IMR-90 (cell line): ENCODE measurements around the gene ZCWPW1. TPM values are rescaled to one million over a fixed set of nuclear protein-coding genes. Genes with fewer than 3 reads are reported as not detected.

ENCODE experiments used
- ATAC-seq: fragments of 200-7000 bp; cut with Tn5 transposase; 2 replicates; pipeline ENCODE4 v1.9.1; 2020; ENCODE audit warnings: low read depth, mild to moderate bottlenecking, moderate library complexity
- BruUV-seq: library from RNA; stranded (reverse); fragments of 400-500 nt; replicated peaks from 2 replicates; lab custom pipeline; 2021; lab: Mats Ljungman, UMichigan
- CTCF ChIA-PET: fragments of 300-600 bp; formaldehyde crosslinking; extraction: SDS; loops from one replicate; lab custom pipeline; 2021; ENCODE audit warnings: antibody characterized with exemption; lab: Yijun Ruan, JAX
- POLR2A ChIA-PET: fragments of 300-600 bp; sonication (Branson Sonifier 250); formaldehyde crosslinking; loops from one replicate; lab custom pipeline; 2022; ENCODE audit warnings: antibody characterized with exemption; ENCODE audit not compliant: unreplicated experiment; lab: Charles Lee
- DNase-seq: peaks from one replicate; pipeline ENCODE4 v3.0.0; 2013
- H2AFZ ChIP-seq: replicated peaks from 2 replicates; pipeline ENCODE3; 2013; ENCODE audit warnings: low read length, mild to moderate bottlenecking; ENCODE audit not compliant: poor library complexity
- H2AK5ac ChIP-seq: 2 replicates; pipeline ENCODE4 v1.6.1; 2013; ENCODE audit warnings: low read depth, low read length, inconsistent platforms
- H2AK9ac ChIP-seq: replicated peaks from 2 replicates; pipeline ENCODE3; 2013; ENCODE audit warnings: mild to moderate bottlenecking, low read depth, low read length, moderate library complexity; ENCODE audit not compliant: poor library complexity
- H2BK120ac ChIP-seq: 2 replicates; pipeline ENCODE4 v1.6.1; 2013; ENCODE audit warnings: low read depth, low read length, inconsistent platforms
- H2BK15ac ChIP-seq: 3 replicates; pipeline ENCODE4 v1.6.1; 2013; ENCODE audit warnings: low read depth, low read length, inconsistent platforms
- H2BK20ac ChIP-seq: 2 replicates; pipeline ENCODE4 v1.6.1; 2013; ENCODE audit warnings: low read depth, mild to moderate bottlenecking, inconsistent platforms, low read length, moderate library complexity
- H2BK5ac ChIP-seq: 2 replicates; pipeline ENCODE4 v1.6.1; 2013; ENCODE audit warnings: mild to moderate bottlenecking, low read depth, low read length, inconsistent platforms; ENCODE audit not compliant: poor library complexity, severe bottlenecking
- H3K14ac ChIP-seq: replicated peaks from 2 replicates; pipeline ENCODE4 v1.6.1; 2013; ENCODE audit warnings: low read depth, low read length, inconsistent platforms
- H3K18ac ChIP-seq: 2 replicates; pipeline ENCODE4 v1.6.1; 2013; ENCODE audit warnings: low read depth, low read length, control low read depth
- H3K23ac ChIP-seq: 2 replicates; pipeline ENCODE4 v1.6.1; 2013; ENCODE audit warnings: low read depth, low read length, inconsistent platforms
- H3K27ac ChIP-seq: 2 replicates; pipeline ENCODE4 v1.5.1; 2013; ENCODE audit warnings: mild to moderate bottlenecking, control low read depth, low read length; ENCODE audit not compliant: insufficient read depth
- H3K27me3 ChIP-seq: 2 replicates; pipeline ENCODE4 v1.6.1; 2013; ENCODE audit warnings: low read length; ENCODE audit not compliant: control insufficient read depth, insufficient read depth
- H3K36me3 ChIP-seq: 2 replicates; pipeline ENCODE4 v1.6.1; 2013; ENCODE audit warnings: low read length, mixed read lengths; ENCODE audit not compliant: control insufficient read depth, insufficient read depth
- H3K4ac ChIP-seq: 2 replicates; pipeline ENCODE4 v1.6.1; 2013; ENCODE audit warnings: low read depth, low read length, inconsistent platforms
- H3K4me1 ChIP-seq: 2 replicates; pipeline ENCODE4 v1.6.1; 2013; ENCODE audit warnings: low read length, mixed read lengths; ENCODE audit not compliant: control insufficient read depth, insufficient read depth
- H3K4me2 ChIP-seq: 2 replicates; pipeline ENCODE4 v1.6.1; 2013; ENCODE audit warnings: low read depth, mild to moderate bottlenecking, control low read depth, low read length, moderate library complexity
- H3K4me3 ChIP-seq: 2 replicates; pipeline ENCODE4 v1.5.1; 2013; ENCODE audit warnings: low read depth, mild to moderate bottlenecking, control low read depth, low read length, moderate library complexity; ENCODE audit not compliant: insufficient read depth
- H3K56ac ChIP-seq: 2 replicates; pipeline ENCODE4 v1.6.1; 2013; ENCODE audit warnings: low read length, inconsistent platforms; ENCODE audit not compliant: insufficient read depth; ENCODE audit errors: extremely low read depth
- H3K79me1 ChIP-seq, 2 experiments: 2 replicates each; pipeline ENCODE4 v1.6.1; 2013; ENCODE audit warnings: low read length in 2 of 2, inconsistent platforms in 1 of 2, low read depth in 1 of 2
- H3K9ac ChIP-seq: 2 replicates; pipeline ENCODE4 v1.6.1; 2013; ENCODE audit warnings: low read depth, low read length, control low read depth
- H3K9me1 ChIP-seq: 2 replicates; pipeline ENCODE4 v1.6.1; 2013; ENCODE audit warnings: low read length, inconsistent platforms; ENCODE audit not compliant: insufficient read depth
- H3K9me3 ChIP-seq: 2 replicates; pipeline ENCODE4 v1.6.1; 2013; ENCODE audit warnings: low read length; ENCODE audit not compliant: control insufficient read depth, insufficient read depth
- H4K20me1 ChIP-seq: 2 replicates; pipeline ENCODE4 v1.6.1; 2013; ENCODE audit warnings: low read length, inconsistent platforms; ENCODE audit not compliant: insufficient read depth
- H4K5ac ChIP-seq: 2 replicates; pipeline ENCODE4 v1.6.1; 2013; ENCODE audit warnings: mild to moderate bottlenecking, low read depth, low read length, control low read depth
- H4K8ac ChIP-seq, 2 experiments: 2 replicates each; pipeline ENCODE4 v1.6.1; 2013; ENCODE audit warnings: low read depth in 2 of 2, low read length in 2 of 2, control low read depth in 1 of 2, inconsistent platforms in 1 of 2
- H4K91ac ChIP-seq: 2 replicates; pipeline ENCODE4 v1.6.1; 2013; ENCODE audit warnings: low read depth, low read length, inconsistent platforms; ENCODE audit not compliant: insufficient read depth
- BHLHE40 ChIP-seq: fragments of 150-350 bp; IDR thresholded peaks from 2 replicates; pipeline ENCODE4 v1.6.1; 2016; ENCODE audit warnings: mild to moderate bottlenecking, low read depth, low read length
- CEBPB ChIP-seq: IDR thresholded peaks from 2 replicates; pipeline ENCODE4 v1.6.1; 2012; ENCODE audit warnings: low read depth, low read length, improper control_type of control experiment
- CHD1 ChIP-seq: IDR thresholded peaks from 2 replicates; pipeline ENCODE4 v1.6.1; 2012; ENCODE audit warnings: low read depth, low read length, improper control_type of control experiment
- FOS ChIP-seq: fragments of 150-350 bp; IDR thresholded peaks from 2 replicates; pipeline ENCODE4 v1.6.1; 2016; ENCODE audit warnings: low read depth, low read length
- MAFK ChIP-seq: IDR thresholded peaks from 2 replicates; pipeline ENCODE4 v1.6.1; 2012; ENCODE audit warnings: low read depth, low read length, improper control_type of control experiment
- MAZ ChIP-seq: IDR thresholded peaks from 2 replicates; pipeline ENCODE4 v1.6.1; 2012; ENCODE audit warnings: low read depth, mild to moderate bottlenecking, low read length, improper control_type of control experiment, moderate library complexity, borderline replicate concordance
- MXI1 ChIP-seq: IDR thresholded peaks from 2 replicates; pipeline ENCODE4 v1.6.1; 2012; ENCODE audit warnings: low read depth, mild to moderate bottlenecking, low read length, moderate library complexity, borderline replicate concordance
- NFE2L2 ChIP-seq: fragments of 150-350 bp; IDR thresholded peaks from 2 replicates; pipeline ENCODE4 v1.6.1; 2016; ENCODE audit warnings: low read depth, mild to moderate bottlenecking, low read length
- POLR2A ChIP-seq: IDR thresholded peaks from 2 replicates; pipeline ENCODE4 v1.6.1; 2012; ENCODE audit warnings: mild to moderate bottlenecking, low read depth, low read length
- RAD21 ChIP-seq: IDR thresholded peaks from 2 replicates; pipeline ENCODE4 v1.6.1; 2012; ENCODE audit warnings: low read length, improper control_type of control experiment
- RCOR1 ChIP-seq: IDR thresholded peaks from 2 replicates; pipeline ENCODE4 v1.6.1; 2012; ENCODE audit warnings: mild to moderate bottlenecking, low read length, improper control_type of control experiment; ENCODE audit not compliant: insufficient replicate concordance
- RFX5 ChIP-seq: IDR thresholded peaks from 2 replicates; pipeline ENCODE4 v1.8.0; 2012; ENCODE audit warnings: low read depth, mild to moderate bottlenecking, low read length, moderate library complexity
- SMC3 ChIP-seq: fragments of 150-350 bp; IDR thresholded peaks from 2 replicates; pipeline ENCODE4 v1.6.1; 2016; ENCODE audit warnings: low read depth, mild to moderate bottlenecking, antibody characterized with exemption, low read length, moderate library complexity
- WGBS, 2 experiments: methylation state at CpG; one replicate each; pipeline versions ENCODE4 v1.1.5 to v1.1.7; 2013; ENCODE audit warnings: missing lambda C conversion rate in 2 of 2; ENCODE audit not compliant: insufficient read length in 1 of 2; ENCODE audit errors: extremely low coverage in 2 of 2; 5-methylcytosine and 5-hydroxymethylcytosine counted together
- dilution Hi-C: fragments of 300-500 bp; cut with HindIII; formaldehyde crosslinking; loops from one replicate; pipeline ENCODE4 v1.14.3; 2018; ENCODE audit warnings: low sequenced_read_pairs; ENCODE audit not compliant: unreplicated experiment
- in situ Hi-C: fragments of 300-500 bp; cut with MboI; formaldehyde crosslinking; loops from 3 replicates; pipeline ENCODE4 v1.14.3; 2019; ENCODE audit warnings: low sequenced_read_pairs, inconsistent platforms, mixed read lengths
- intact Hi-C: fragments of 100-400 bp; cut with micrococcal nuclease; formaldehyde crosslinking; loops from 2 replicates; pipeline ENCODE4 v1.10.0; 2022
- polyA plus RNA-seq, 3 experiments: library from polyadenylated mRNA; depleted of rRNA; stranded (reverse); fragments of >200 nt; gene quantifications; 2 replicates each; pipeline ENCODE4 v1.2.3, GENCODE V29; 2012; ENCODE audit warnings: low replicate concordance in 1 of 3
- total RNA-seq: library from RNA; depleted of rRNA; stranded (reverse); fragments of >200 nt; gene quantifications from 2 replicates; pipeline ENCODE4 v1.2.3, GENCODE V29; 2012
- TF ChIP-seq, protein P1 (sequence below): conservative IDR thresholded peaks from 2 replicates; pipeline ENCODE4 v1.5.1; 2012; ENCODE audit warnings: mild to moderate bottlenecking, low read depth, low read length, improper control_type of control experiment
- TF ChIP-seq, protein P2 (sequence below): fragments of 150-350 bp; IDR thresholded peaks from 2 replicates; pipeline ENCODE4 v1.6.1; 2016; ENCODE audit warnings: low read depth, mild to moderate bottlenecking, low read length, moderate library complexity, borderline replicate concordance
- TF ChIP-seq, protein P3 (sequence below): fragments of 150-350 bp; IDR thresholded peaks from 2 replicates; pipeline ENCODE4 v1.6.1; 2017; ENCODE audit warnings: mild to moderate bottlenecking, antibody characterized with exemption, low read length, low read depth

Gene ZCWPW1
- total and polyA plus RNA-seq, 2 of the 4 experiments (the other 2 are of a cell fraction) = 0.72 to 1.3 TPM

DNA sequence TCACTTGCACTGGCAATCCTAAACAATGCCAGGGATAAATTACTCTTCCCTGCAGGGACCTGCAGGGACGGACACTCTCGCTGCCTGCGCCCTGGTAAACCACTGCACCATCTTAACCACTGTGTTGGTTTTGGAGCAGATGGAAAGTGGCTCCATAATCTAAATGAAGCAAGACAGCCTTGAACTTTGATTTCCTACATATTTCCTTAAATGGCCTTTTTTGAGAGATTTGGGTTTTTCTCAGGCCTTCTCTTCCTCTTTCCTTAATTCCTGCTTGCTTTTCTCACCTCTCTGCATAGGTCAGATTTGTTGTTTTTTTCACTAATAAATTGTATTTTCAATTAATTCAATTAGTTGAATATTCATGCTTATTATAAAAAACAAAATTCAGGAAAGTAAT, 52.4 kb downstream of the ZCWPW1 start:
- dilution Hi-C loops (no loop called here), in situ Hi-C loops (no loop called here), intact Hi-C loops (no loop called here)
- Histone ChIP-seq H4K20me1 (no peaks in the 10 kb centered on the region), H3K56ac (no peak overlapping the region), H2BK15ac (no peak overlapping the region), H2BK120ac (no peak overlapping the region), H3K4me2 (no peak overlapping the region), H3K36me3 (no peaks in the 10 kb centered on the region), H3K9me1 (0 out of 2 replicates have a peak, but pooled peaks cover 3% of the 10 kb centered on the region), H3K4ac (no peak overlapping the region), H2AK5ac (no peak overlapping the region), H4K5ac (no peak overlapping the region), H3K79me1 (no peaks in the 10 kb centered on the region), H3K4me3 (no peak overlapping the region), H3K23ac (no peak overlapping the region), H3K9ac (no peak overlapping the region), H3K18ac (no peak overlapping the region), H2BK5ac (no peak overlapping the region), H2AFZ (no peak overlapping the region), H3K9me3 (no peaks in the 10 kb centered on the region), H4K91ac (no peak overlapping the region), H4K8ac (no peak overlapping the region), H3K4me1 (peaks cover 8% of the 10 kb centered on the region), H3K14ac (no peak overlapping the region), H2AK9ac (no peak overlapping the region), H3K27ac (no peak overlapping the region), H2BK20ac (no peak overlapping the region), H3K27me3 (no peaks in the 10 kb centered on the region)
- TF ChIP-seq MAZ = no peak
- TF ChIP-seq, protein P1, sequence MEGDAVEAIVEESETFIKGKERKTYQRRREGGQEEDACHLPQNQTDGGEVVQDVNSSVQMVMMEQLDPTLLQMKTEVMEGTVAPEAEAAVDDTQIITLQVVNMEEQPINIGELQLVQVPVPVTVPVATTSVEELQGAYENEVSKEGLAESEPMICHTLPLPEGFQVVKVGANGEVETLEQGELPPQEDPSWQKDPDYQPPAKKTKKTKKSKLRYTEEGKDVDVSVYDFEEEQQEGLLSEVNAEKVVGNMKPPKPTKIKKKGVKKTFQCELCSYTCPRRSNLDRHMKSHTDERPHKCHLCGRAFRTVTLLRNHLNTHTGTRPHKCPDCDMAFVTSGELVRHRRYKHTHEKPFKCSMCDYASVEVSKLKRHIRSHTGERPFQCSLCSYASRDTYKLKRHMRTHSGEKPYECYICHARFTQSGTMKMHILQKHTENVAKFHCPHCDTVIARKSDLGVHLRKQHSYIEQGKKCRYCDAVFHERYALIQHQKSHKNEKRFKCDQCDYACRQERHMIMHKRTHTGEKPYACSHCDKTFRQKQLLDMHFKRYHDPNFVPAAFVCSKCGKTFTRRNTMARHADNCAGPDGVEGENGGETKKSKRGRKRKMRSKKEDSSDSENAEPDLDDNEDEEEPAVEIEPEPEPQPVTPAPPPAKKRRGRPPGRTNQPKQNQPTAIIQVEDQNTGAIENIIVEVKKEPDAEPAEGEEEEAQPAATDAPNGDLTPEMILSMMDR = no peak
- no peak for TF ChIP-seq CHD1
- no peak for TF ChIP-seq FOS
- TF ChIP-seq MXI1 = no peak
- TF ChIP-seq, protein P2, sequence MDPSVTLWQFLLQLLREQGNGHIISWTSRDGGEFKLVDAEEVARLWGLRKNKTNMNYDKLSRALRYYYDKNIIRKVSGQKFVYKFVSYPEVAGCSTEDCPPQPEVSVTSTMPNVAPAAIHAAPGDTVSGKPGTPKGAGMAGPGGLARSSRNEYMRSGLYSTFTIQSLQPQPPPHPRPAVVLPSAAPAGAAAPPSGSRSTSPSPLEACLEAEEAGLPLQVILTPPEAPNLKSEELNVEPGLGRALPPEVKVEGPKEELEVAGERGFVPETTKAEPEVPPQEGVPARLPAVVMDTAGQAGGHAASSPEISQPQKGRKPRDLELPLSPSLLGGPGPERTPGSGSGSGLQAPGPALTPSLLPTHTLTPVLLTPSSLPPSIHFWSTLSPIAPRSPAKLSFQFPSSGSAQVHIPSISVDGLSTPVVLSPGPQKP = no peak
- no peak for TF ChIP-seq BHLHE40
- no peak for TF ChIP-seq RCOR1
- TF ChIP-seq CEBPB = no peak
- TF ChIP-seq NFE2L2 = no peak
- TF ChIP-seq RFX5 = no peak
- TF ChIP-seq, protein P3, sequence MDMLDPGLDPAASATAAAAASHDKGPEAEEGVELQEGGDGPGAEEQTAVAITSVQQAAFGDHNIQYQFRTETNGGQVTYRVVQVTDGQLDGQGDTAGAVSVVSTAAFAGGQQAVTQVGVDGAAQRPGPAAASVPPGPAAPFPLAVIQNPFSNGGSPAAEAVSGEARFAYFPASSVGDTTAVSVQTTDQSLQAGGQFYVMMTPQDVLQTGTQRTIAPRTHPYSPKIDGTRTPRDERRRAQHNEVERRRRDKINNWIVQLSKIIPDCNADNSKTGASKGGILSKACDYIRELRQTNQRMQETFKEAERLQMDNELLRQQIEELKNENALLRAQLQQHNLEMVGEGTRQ = no peak
- no peak for TF ChIP-seq MAFK
- no peak for TF ChIP-seq POLR2A
- TF ChIP-seq SMC3 = no peak
- no peak for TF ChIP-seq RAD21
- WGBS, 2 experiments = no CpG with 5 or more reads among the region's 3 CpGs
- no peak for DNase-seq
- CTCF ChIA-PET = interaction anchor here (0.7 kb wide), 1 partner anchor 43 kb away, joined by 5 read pairs; no protein-coding TSS in a partner anchor
- BruUV-seq = no TSS peak
- POLR2A ChIA-PET = no interaction called here
- ATAC-seq = no peak
